ENCODE data around the gene EXD3.
"Not testable (repeated sequence)": the region's sequence is repeated elsewhere in the genome, so short reads cannot be mapped to it uniquely, and the experiment has no call there.

EXD3 gene

GRCh38 chr9:137327641-137328550 is 95.1 kb downstream of the EXD3 start:
- not testable (repeated sequence) for DNase-seq

- no peak for DNase-seq
Observed at GRCh38 chr9:137326445-137327065, 96.4 kb downstream of the EXD3 start.

GRCh38 chr9:137325799-137326198 is 97.2 kb downstream of the EXD3 start:
- no peak for DNase-seq

- DNase-seq = no peak
Observed at GRCh38 chr9:137325124-137325523, 97.8 kb downstream of the EXD3 start.

- no peak for DNase-seq
Observed at GRCh38 chr9:137323531-137324331, 99.2 kb downstream of the EXD3 start.

GRCh38 chr9:137321726-137322361 is 101.1 kb downstream of the EXD3 start:
- DNase-seq = no peak

GRCh38 chr9:137320555-137321384 is 102.2 kb downstream of the EXD3 start:
- no peak for DNase-seq

- no peak for DNase-seq
Observed at GRCh38 chr9:137319739-137320551, 103.0 kb downstream of the EXD3 start.

- DNase-seq = no peak
Observed at GRCh38 chr9:137319011-137319738, 103.8 kb downstream of the EXD3 start.

- no peak for DNase-seq
Observed at GRCh38 chr9:137318602-137319001, 104.4 kb downstream of the EXD3 start.

- no peak for DNase-seq
Observed at GRCh38 chr9:137317718-137318511, 105.0 kb downstream of the EXD3 start.

- no peak for DNase-seq
Observed at GRCh38 chr9:137317021-137317717, 105.8 kb downstream of the EXD3 start.

- peak; percentile 50 for DNase-seq
Observed at GRCh38 chr9:137316012-137316981, 106.7 kb downstream of the EXD3 start.

GRCh38 chr9:137315581-137316011 is 107.4 kb downstream of the EXD3 start:
- no peak for DNase-seq

GRCh38 chr9:137314561-137315560 is 108.1 kb downstream of the EXD3 start:
- DNase-seq = no peak

- DNase-seq = no peak
Observed at GRCh38 chr9:137313956-137314560, 108.9 kb downstream of the EXD3 start.
